HG03571 (cell line): ENCODE measurements around the gene PLPP2.

Source experiments
- ATAC-seq: cut with Tn5 transposase; IDR thresholded peaks from one replicate; pipeline ENCODE4 v1.9.1; 2021; ENCODE audit not compliant: unreplicated experiment

PLPP2 gene

GRCh38 chr19:291006-291521 lies at the start of gene PLPP2:
TSS of gene PLPP2 (minus strand) at chr19:291403. CDS start at chr19:291336, 67 bp downstream.
- no peak for ATAC-seq

GRCh38 chr19:340620-341385 lies 49.6 kb upstream of the PLPP2 start:
- ATAC-seq, result no peak

GRCh38 chr19:339262-339887 lies 48.2 kb upstream of the PLPP2 start:
- ATAC-seq, result no peak

- ATAC-seq, result no peak
Measured at GRCh38 chr19:338421-338820, 47.2 kb upstream of the PLPP2 start.

GRCh38 chr19:336067-336614 lies 44.9 kb upstream of the PLPP2 start:
- no peak for ATAC-seq

- no peak for ATAC-seq
Measured at GRCh38 chr19:335486-336066, 44.4 kb upstream of the PLPP2 start.

GRCh38 chr19:335072-335471 lies 43.9 kb upstream of the PLPP2 start:
- no peak for ATAC-seq

- ATAC-seq, result no peak
Measured at GRCh38 chr19:334296-335071, 43.3 kb upstream of the PLPP2 start.

GRCh38 chr19:330503-330902 lies 39.3 kb upstream of the PLPP2 start:
- ATAC-seq, result no peak

GRCh38 chr19:329876-330275 lies 38.7 kb upstream of the PLPP2 start:
- ATAC-seq, result no peak

GRCh38 chr19:328025-328505 lies 36.9 kb upstream of the PLPP2 start:
- ATAC-seq, result no peak

GRCh38 chr19:327291-328024 lies 36.3 kb upstream of the PLPP2 start:
- ATAC-seq, result no peak

- no peak for ATAC-seq
Measured at GRCh38 chr19:326871-327270, 35.7 kb upstream of the PLPP2 start.

- ATAC-seq, result no peak
Measured at GRCh38 chr19:325937-326565, 34.8 kb upstream of the PLPP2 start.

- no peak for ATAC-seq
Measured at GRCh38 chr19:325173-325936, 34.2 kb upstream of the PLPP2 start.

GRCh38 chr19:324716-325115 lies 33.5 kb upstream of the PLPP2 start:
- ATAC-seq, result no peak

- no peak for ATAC-seq
Measured at GRCh38 chr19:322616-323015, 31.4 kb upstream of the PLPP2 start.

GRCh38 chr19:318509-318774 lies 27.2 kb upstream of the PLPP2 start:
- no peak for ATAC-seq
